ENCODE measurements around the gene EPHA4.

EPHA4 gene

DNA sequence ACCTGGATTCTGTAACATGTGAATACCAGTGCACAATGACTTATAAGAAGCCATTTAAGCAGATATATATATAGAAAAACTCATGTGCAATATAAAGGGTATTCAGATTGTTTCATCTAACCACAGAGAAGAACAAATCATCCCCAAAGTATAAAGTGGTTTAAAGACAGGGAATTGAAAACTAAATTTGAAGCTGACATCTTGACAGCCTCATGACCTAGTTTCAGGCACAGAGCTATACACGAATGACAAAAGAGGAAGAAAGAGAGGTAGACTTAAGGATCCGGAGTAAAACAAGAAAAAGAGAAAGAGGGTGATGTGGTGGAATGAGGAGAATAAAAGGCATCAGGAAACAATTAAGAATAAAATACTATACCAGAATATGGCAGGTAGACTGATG lies 194.5 kb downstream of the EPHA4 start:
- TF ChIP-seq CEBPB (IDR thresholded peaks at IDR 0.05) = no peak
- TF ChIP-seq ZBTB7A (IDR thresholded peaks at IDR 0.05; ENCODE audit: low read depth) = no peak
- no peak for TF ChIP-seq TEAD4 (IDR thresholded peaks at IDR 0.05)

- TF ChIP-seq FOXM1 (IDR thresholded peaks at IDR 0.05; ENCODE audit: borderline replicate concordance, low read depth) (no peak), CEBPB (IDR thresholded peaks at IDR 0.05) (no peak), CREB1 (IDR thresholded peaks at IDR 0.05; ENCODE audit: low read depth) (no peak), NFIC (IDR thresholded peaks at IDR 0.05) (no peak), ZBTB7A (IDR thresholded peaks at IDR 0.05; ENCODE audit: low read depth) (no peak), YY1 (IDR thresholded peaks at IDR 0.05; ENCODE audit: low read depth) (no peak), TCF12 (IDR thresholded peaks at IDR 0.05; ENCODE audit: low read depth) (no peak), RAD21 (IDR thresholded peaks at IDR 0.05; ENCODE audit: low read depth) (no peak), EP300 (IDR thresholded peaks at IDR 0.05; ENCODE audit: borderline replicate concordance) (no peak), USF1 (IDR thresholded peaks at IDR 0.05) (no peak), EGR1 (IDR thresholded peaks at IDR 0.05) (no peak), TEAD4 (IDR thresholded peaks at IDR 0.05) (no peak), REST (IDR thresholded peaks at IDR 0.05; ENCODE audit: low read depth) (no peak), TAF1 (IDR thresholded peaks at IDR 0.05; ENCODE audit: low read depth) (no peak), MAX (IDR thresholded peaks at IDR 0.05) (no peak)
Measured at GRCh38 chr2:221377066-221377465, 195.0 kb downstream of the EPHA4 start.

GRCh38 chr2:221374234-221374633 lies 197.9 kb downstream of the EPHA4 start:
- TF ChIP-seq FOXM1 (IDR thresholded peaks at IDR 0.05; ENCODE audit: borderline replicate concordance, low read depth) (no peak), USF1 (IDR thresholded peaks at IDR 0.05) (no peak), TCF12 (IDR thresholded peaks at IDR 0.05; ENCODE audit: low read depth) (no peak), CREB1 (IDR thresholded peaks at IDR 0.05; ENCODE audit: low read depth) (no peak), RAD21 (IDR thresholded peaks at IDR 0.05; ENCODE audit: low read depth) (no peak), CEBPB (IDR thresholded peaks at IDR 0.05) (no peak), YY1 (IDR thresholded peaks at IDR 0.05; ENCODE audit: low read depth) (no peak), EP300 (IDR thresholded peaks at IDR 0.05; ENCODE audit: borderline replicate concordance) (no peak), EGR1 (IDR thresholded peaks at IDR 0.05) (no peak), MAX (IDR thresholded peaks at IDR 0.05) (no peak), TAF1 (IDR thresholded peaks at IDR 0.05; ENCODE audit: low read depth) (no peak), ZBTB7A (IDR thresholded peaks at IDR 0.05; ENCODE audit: low read depth) (no peak), TEAD4 (IDR thresholded peaks at IDR 0.05) (no peak), REST (IDR thresholded peaks at IDR 0.05; ENCODE audit: low read depth) (no peak)

DNA sequence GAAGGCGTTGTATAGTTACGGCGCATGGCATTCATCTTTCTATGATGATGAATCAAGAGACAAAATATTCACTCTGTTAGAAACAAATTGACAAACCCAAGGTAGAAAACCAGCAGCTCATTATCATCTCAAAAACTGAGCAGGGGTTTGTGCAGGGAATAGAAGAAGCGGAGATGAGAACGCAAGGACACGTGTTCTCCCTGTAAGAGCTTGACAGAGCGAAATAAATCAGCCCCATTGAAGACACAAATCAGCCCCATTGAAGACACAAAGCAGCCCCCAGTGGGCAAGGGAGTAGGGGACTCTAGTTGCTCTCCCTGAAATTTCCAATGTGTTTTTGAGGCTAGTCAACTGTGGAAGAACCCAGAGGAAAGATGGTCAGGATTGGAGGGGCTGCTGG lies 199.2 kb downstream of the EPHA4 start:
- TF ChIP-seq REST (IDR thresholded peaks at IDR 0.05; ENCODE audit: low read depth) (no peak), TAF1 (IDR thresholded peaks at IDR 0.05; ENCODE audit: low read depth) (no peak), ZBTB7A (IDR thresholded peaks at IDR 0.05; ENCODE audit: low read depth) (no peak)

GRCh38 chr2:221372159-221372884 lies 199.8 kb downstream of the EPHA4 start:
- TF ChIP-seq RAD21 (IDR thresholded peaks at IDR 0.05; ENCODE audit: low read depth) = no peak
- TF ChIP-seq CEBPB (IDR thresholded peaks at IDR 0.05) = no peak
- TF ChIP-seq TEAD4 (IDR thresholded peaks at IDR 0.05) = no peak
- no peak for TF ChIP-seq EP300 (IDR thresholded peaks at IDR 0.05; ENCODE audit: borderline replicate concordance)
- no peak for TF ChIP-seq REST (IDR thresholded peaks at IDR 0.05; ENCODE audit: low read depth)
- TF ChIP-seq EGR1 (IDR thresholded peaks at IDR 0.05) = no peak
- no peak for TF ChIP-seq CREB1 (IDR thresholded peaks at IDR 0.05; ENCODE audit: low read depth)
- TF ChIP-seq FOXM1 (IDR thresholded peaks at IDR 0.05; ENCODE audit: borderline replicate concordance, low read depth) = no peak
- no peak for TF ChIP-seq TCF12 (IDR thresholded peaks at IDR 0.05; ENCODE audit: low read depth)
- no peak for TF ChIP-seq NFIC (IDR thresholded peaks at IDR 0.05)
- TF ChIP-seq YY1 (IDR thresholded peaks at IDR 0.05; ENCODE audit: low read depth) = no peak
- no peak for TF ChIP-seq USF1 (IDR thresholded peaks at IDR 0.05)
- no peak for TF ChIP-seq ZBTB7A (IDR thresholded peaks at IDR 0.05; ENCODE audit: low read depth)
- no peak for TF ChIP-seq MAX (IDR thresholded peaks at IDR 0.05)
- TF ChIP-seq TAF1 (IDR thresholded peaks at IDR 0.05; ENCODE audit: low read depth) = no peak
